Endodermal cell (in vitro differentiated cells): ENCODE measurements around the gene MACROD2. TPM values are rescaled to one million over a fixed set of nuclear protein-coding genes. Genes with fewer than 3 reads are reported as not detected.

Source experiments
- DNase-seq: peaks from one replicate; pipeline ENCODE4 v3.0.0-alpha.2; 2017
- H3K27ac ChIP-seq: 2 replicates; pipeline ENCODE4 v1.5.1; 2013; ENCODE audit warnings: mild to moderate bottlenecking, low read depth, low read length, moderate library complexity
- H3K27me3 ChIP-seq: 2 replicates; pipeline ENCODE4 v1.6.1; 2013; ENCODE audit warnings: mild to moderate bottlenecking, low read length, moderate library complexity; ENCODE audit not compliant: insufficient read depth, control insufficient read depth, poor library complexity, severe bottlenecking
- H3K36me3 ChIP-seq: 2 replicates; pipeline ENCODE4 v1.7.0; 2013; ENCODE audit warnings: mild to moderate bottlenecking, low read length, moderate library complexity; ENCODE audit not compliant: control insufficient read depth, insufficient read depth
- H3K4me1 ChIP-seq: one replicate; pipeline ENCODE4 v1.7.0; 2013; ENCODE audit warnings: low read length; ENCODE audit not compliant: control insufficient read depth, insufficient read depth
- H3K4me3 ChIP-seq: 2 replicates; pipeline ENCODE4 v1.5.1; 2013; ENCODE audit warnings: mild to moderate bottlenecking, low read length, moderate library complexity
- H3K9ac ChIP-seq: 2 replicates; pipeline ENCODE4 v1.6.1; 2013; ENCODE audit warnings: mild to moderate bottlenecking, low read length, moderate library complexity; ENCODE audit not compliant: poor library complexity, severe bottlenecking; ENCODE audit errors: extremely low read depth
- H3K9me3 ChIP-seq: 2 replicates; pipeline ENCODE4 v1.6.1; 2013; ENCODE audit warnings: mild to moderate bottlenecking, low read length, moderate library complexity; ENCODE audit not compliant: control insufficient read depth
- H3K27ac Mint-ChIP-seq: 2 replicates; pipeline ENCODE4 v1.8.0; 2020; ENCODE audit warnings: mixed read lengths
- H3K27me3 Mint-ChIP-seq: 2 replicates; pipeline ENCODE4 v1.8.0; 2021; ENCODE audit warnings: mild to moderate bottlenecking, mixed read lengths; ENCODE audit not compliant: insufficient read depth
- H3K36me3 Mint-ChIP-seq: 2 replicates; pipeline ENCODE4 v1.8.0; 2020; ENCODE audit warnings: low read depth, mixed read lengths
- H3K4me1 Mint-ChIP-seq: 2 replicates; pipeline ENCODE4 v1.8.0; 2020; ENCODE audit warnings: mixed read lengths
- H3K4me3 Mint-ChIP-seq: 2 replicates; pipeline ENCODE4 v1.8.0; 2020; ENCODE audit warnings: mild to moderate bottlenecking, moderate library complexity, mixed read lengths
- H3K9me3 Mint-ChIP-seq: 2 replicates; pipeline ENCODE4 v1.8.0; 2020; ENCODE audit warnings: mild to moderate bottlenecking, mixed read lengths
- WGBS, 2 experiments: methylation state at CpG; one replicate each; pipeline versions ENCODE4 v1.1.5 to v1.1.7; 2013; ENCODE audit warnings: missing lambda C conversion rate in 2 of 2, mixed read lengths in 1 of 2; ENCODE audit not compliant: insufficient coverage in 1 of 2, insufficient read length in 1 of 2; 5-methylcytosine and 5-hydroxymethylcytosine counted together
- total RNA-seq, 2 donors: library from RNA; stranded (reverse); fragmentation: NEBNext Ultra II Directional in 1 of 2; extraction: Animal tissue kit (Norgen Biotek cat#: 25700) in 1 of 2; gene quantifications; 2 replicates in 1 of 2; 3 replicates in 1 of 2; pipeline ENCODE4 v1.2.1, GENCODE V29; 2021
- TF ChIP-seq, protein P1 (sequence below): fragments of 200-600 bp; sonication (generic); conservative IDR thresholded peaks from 2 replicates; pipeline ENCODE4 v1.5.0; 2021; ENCODE audit warnings: antibody characterized with exemption, mild to moderate bottlenecking

The MACROD2 gene
- total RNA-seq, 2 donors from 2014 or later = 2.3 to 4.8 TPM

DNA sequence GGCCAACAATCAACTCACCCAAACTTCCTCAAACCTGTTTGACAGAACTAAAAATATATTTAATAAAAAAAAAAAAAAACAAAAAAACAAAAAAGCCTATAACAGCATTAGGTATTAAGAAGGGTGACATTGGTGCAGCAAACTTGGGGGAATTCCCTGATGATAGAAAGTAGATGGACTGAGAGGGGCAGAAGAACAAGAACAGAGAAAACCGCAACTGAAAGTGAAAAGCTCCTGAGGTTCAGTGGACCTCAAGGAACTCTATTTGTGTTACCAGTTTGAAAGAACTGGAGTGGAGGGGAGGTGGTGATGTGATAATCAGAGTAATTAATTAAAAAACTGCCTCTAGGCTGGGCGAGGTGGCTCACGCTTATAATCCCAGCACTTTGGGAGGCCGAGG lies 53.8 kb downstream of the MACROD2 start:
- Histone ChIP-seq H3K4me3 (no peak overlapping the region), H3K27ac (no peak overlapping the region), H3K9me3 (no peaks in the 10 kb centered on the region), H3K27me3 (no peaks in the 10 kb centered on the region), H3K4me1 (no peaks in the 10 kb centered on the region), H3K36me3 (no peaks in the 10 kb centered on the region), H3K9ac (no peak overlapping the region)
- Mint-ChIP-seq H3K4me3 (no peak overlapping the region), H3K36me3 (no peaks in the 10 kb centered on the region), H3K4me1 (peaks cover 5% of the 10 kb centered on the region), H3K9me3 (peaks cover 2% of the 10 kb centered on the region), H3K27me3 (no peaks in the 10 kb centered on the region), H3K27ac (no peak overlapping the region)
- TF ChIP-seq, protein P1, sequence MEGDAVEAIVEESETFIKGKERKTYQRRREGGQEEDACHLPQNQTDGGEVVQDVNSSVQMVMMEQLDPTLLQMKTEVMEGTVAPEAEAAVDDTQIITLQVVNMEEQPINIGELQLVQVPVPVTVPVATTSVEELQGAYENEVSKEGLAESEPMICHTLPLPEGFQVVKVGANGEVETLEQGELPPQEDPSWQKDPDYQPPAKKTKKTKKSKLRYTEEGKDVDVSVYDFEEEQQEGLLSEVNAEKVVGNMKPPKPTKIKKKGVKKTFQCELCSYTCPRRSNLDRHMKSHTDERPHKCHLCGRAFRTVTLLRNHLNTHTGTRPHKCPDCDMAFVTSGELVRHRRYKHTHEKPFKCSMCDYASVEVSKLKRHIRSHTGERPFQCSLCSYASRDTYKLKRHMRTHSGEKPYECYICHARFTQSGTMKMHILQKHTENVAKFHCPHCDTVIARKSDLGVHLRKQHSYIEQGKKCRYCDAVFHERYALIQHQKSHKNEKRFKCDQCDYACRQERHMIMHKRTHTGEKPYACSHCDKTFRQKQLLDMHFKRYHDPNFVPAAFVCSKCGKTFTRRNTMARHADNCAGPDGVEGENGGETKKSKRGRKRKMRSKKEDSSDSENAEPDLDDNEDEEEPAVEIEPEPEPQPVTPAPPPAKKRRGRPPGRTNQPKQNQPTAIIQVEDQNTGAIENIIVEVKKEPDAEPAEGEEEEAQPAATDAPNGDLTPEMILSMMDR = no peak
- WGBS, 2 experiments = 95 to 100% methylated on average over 2 to 4 of the region's 4 CpGs
- no peak for DNase-seq

DNA sequence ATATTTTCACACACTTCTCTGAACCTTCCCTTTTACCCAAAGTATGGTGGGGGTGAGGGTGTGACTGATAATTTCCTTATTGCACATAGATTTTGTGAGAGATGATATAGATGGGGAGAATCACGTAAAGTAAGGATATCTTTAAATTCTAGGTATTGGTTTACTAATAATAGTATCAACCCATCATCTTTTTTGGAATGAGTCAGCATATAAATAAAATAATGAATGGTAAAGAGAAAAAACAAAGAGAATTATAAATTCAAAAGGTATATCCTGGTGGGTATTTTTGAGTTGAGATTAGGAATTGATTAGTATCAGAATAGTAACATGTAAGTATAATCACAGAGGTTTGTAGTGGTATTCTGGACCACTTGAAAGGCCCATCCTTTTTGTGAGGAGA lies 56.1 kb downstream of the MACROD2 start:
- Mint-ChIP-seq H3K9me3 (no peaks in the 10 kb centered on the region), H3K27ac (no peak overlapping the region), H3K4me1 (peaks cover 5% of the 10 kb centered on the region), H3K4me3 (no peak overlapping the region), H3K36me3 (no peaks in the 10 kb centered on the region), H3K27me3 (no peaks in the 10 kb centered on the region)
- no peaks in the 10 kb centered on the region for H3K4me1 ChIP-seq
- TF ChIP-seq, protein P1 = no peak
- no peaks in the 10 kb centered on the region for H3K9me3 ChIP-seq
- no peak overlapping the region for H3K4me3 ChIP-seq
- DNase-seq = no peak
- H3K27me3 ChIP-seq = no peaks in the 10 kb centered on the region
- no peaks in the 10 kb centered on the region for H3K36me3 ChIP-seq
- no peak overlapping the region for H3K27ac ChIP-seq
- H3K9ac ChIP-seq = no peak overlapping the region
- no CpG with 5 or more reads among the region's 1 CpG for WGBS, 2 experiments

DNA sequence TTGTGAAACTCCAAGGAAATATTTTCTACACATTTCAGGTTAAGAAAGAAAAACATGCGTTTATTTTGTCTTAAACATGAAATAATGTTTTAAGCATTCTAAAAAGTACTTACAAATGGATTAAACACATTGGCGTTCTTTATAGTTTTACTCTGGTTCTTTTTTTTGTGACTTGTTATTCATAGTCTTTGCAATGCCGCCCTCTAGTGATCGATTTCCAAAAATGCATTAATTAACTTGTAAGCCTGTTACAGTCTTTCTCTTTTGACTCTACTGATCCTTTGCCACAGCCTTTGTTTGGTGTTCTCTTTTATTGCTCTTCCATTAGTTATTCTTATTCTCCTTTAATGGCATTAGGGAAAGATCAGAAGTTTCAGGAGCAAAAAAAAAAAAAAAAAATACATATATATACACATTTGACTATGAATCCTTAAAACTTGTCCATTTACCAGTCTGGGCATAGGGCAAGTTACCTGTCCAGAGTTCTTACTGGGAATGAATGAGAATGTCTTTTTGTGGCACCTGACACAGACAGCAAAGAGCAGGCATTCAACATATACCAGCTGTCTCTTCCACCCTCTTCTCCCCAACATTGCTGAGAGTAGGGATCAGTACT lies 59.9 kb downstream of the MACROD2 start:
- Mint-ChIP-seq H3K9me3 (no peaks in the 10 kb centered on the region), H3K4me3 (no peak overlapping the region), H3K4me1 (peaks cover 5% of the 10 kb centered on the region), H3K27me3 (no peaks in the 10 kb centered on the region), H3K36me3 (no peaks in the 10 kb centered on the region), H3K27ac (no peak overlapping the region)
- 21 to 22% methylated on average over 3 of the region's 4 CpGs for WGBS, 2 experiments
- Histone ChIP-seq H3K9ac (no peak overlapping the region), H3K27ac (no peak overlapping the region), H3K4me3 (no peak overlapping the region), H3K4me1 (no peaks in the 10 kb centered on the region), H3K36me3 (no peaks in the 10 kb centered on the region), H3K9me3 (no peaks in the 10 kb centered on the region), H3K27me3 (no peaks in the 10 kb centered on the region)
- DNase-seq = no peak
- TF ChIP-seq, protein P1 = peak; percentile 80
